ENCODE measurements around the gene ALCAM. TPM values are rescaled to one million over a fixed set of nuclear protein-coding genes. Genes with fewer than 3 reads are reported as not detected.

ALCAM gene
- total and polyA plus RNA-seq, 2 donors (not counting 1 experiment from before 2014, with no cell fraction given) = 6.2 to 23.8 TPM

- Mint-ChIP-seq H3K4me3 (no peak overlapping the region), H3K4me1 (peaks cover 16% of the 10 kb centered on the region), H3K27me3 (peaks cover 31% of the 10 kb centered on the region), H3K27ac (no peak overlapping the region), H3K9me3 (ENCODE audit: insufficient read depth) (no peaks in the 10 kb centered on the region)
- H4K20me1 ChIP-seq (ENCODE audit: control insufficient read depth, insufficient read depth, low read length, poor library complexity, severe bottlenecking) = no peaks in the 10 kb centered on the region
- peaks cover 10 to 12% of the 10 kb centered on the region in 2 donors for H3K4me1 ChIP-seq (ENCODE audit: control insufficient read depth in 2 of 2, insufficient read depth in 2 of 2, low read length in 2 of 2)
- no peaks in the 10 kb centered on the region for H3K36me3 ChIP-seq (replicated peaks in 1 of 2; ENCODE audit: control extremely low read depth in 1 of 2, control insufficient read depth in 1 of 2, extremely low read depth in 1 of 2, insufficient read depth in 2 of 2, low read length in 1 of 2)
- H3K27ac ChIP-seq (ENCODE audit: low read length in 2 of 2) = no peak overlapping the region
- ATAC-seq (ENCODE audit: low read depth) = no peak
- TF ChIP-seq CTCF (IDR thresholded peaks at IDR 0.05) (no peak), EZH2 (IDR thresholded peaks at IDR 0.05; ENCODE audit: borderline replicate concordance, insufficient read depth, low read depth, low read length, poor library complexity, severe bottlenecking) (no peak)
- no peak overlapping the region for H3K4me2 ChIP-seq (replicated peaks; ENCODE audit: low read depth, low read length, poor library complexity, severe bottlenecking)
- POLR2A ChIA-PET = no interaction called here
- CTCF ChIA-PET = no interaction called here
- H3K79me2 ChIP-seq (ENCODE audit: control insufficient read depth, insufficient read depth, low read length) = no peaks in the 10 kb centered on the region
- H2AFZ ChIP-seq (ENCODE audit: insufficient read depth, low read depth, low read length, poor library complexity, severe bottlenecking) = no peak overlapping the region
- H3K27me3 ChIP-seq (replicated peaks in 1 of 4; ENCODE audit: control extremely low read depth in 1 of 4, control insufficient read depth in 3 of 4, insufficient read depth in 4 of 4, low read length in 3 of 4) = peaks cover 0 to 19% (median 16%) of the 10 kb centered on the region in 4 experiments
- no peak for DNase-seq
- no peak overlapping the region for H3K9ac ChIP-seq (ENCODE audit: low read length)
- no CpG with 5 or more reads among the region's 2 CpGs for WGBS (ENCODE audit: insufficient coverage)
- H3K4me3 ChIP-seq (ENCODE audit: control extremely low read depth in 1 of 5, extremely low read depth in 1 of 5, insufficient read depth in 1 of 5, low read depth in 2 of 5, low read length in 4 of 5) = no peak overlapping the region
- intact Hi-C loops (cut with micrococcal nuclease) = no loop called here
- H3K9me3 ChIP-seq (ENCODE audit: control extremely low read depth in 1 of 3, control insufficient read depth in 2 of 3, insufficient read depth in 1 of 3, low read length in 2 of 3) = no peaks in the 10 kb centered on the region
Measured at GRCh38 chr3:105356396-105356795, 10.3 kb upstream of the ALCAM start.

DNA sequence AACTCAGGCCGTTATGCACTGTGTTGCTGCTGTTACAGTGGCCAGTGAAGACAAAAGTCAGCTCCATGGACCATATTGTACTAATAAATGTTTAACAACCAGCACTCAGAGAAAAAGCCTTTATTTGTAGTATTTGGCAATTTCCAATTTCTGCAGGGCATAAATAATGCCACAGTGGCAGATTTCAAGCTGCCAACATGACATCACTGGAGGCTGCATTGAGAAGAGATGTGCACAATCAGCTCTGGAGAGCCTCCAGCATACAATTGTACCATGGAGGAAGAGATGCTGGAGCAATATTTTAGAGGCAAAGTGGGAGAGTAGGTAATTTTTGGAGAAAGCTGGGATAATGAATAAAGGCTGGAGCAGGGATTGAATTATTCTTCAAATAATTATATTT is 9.7 kb upstream of the ALCAM start:
- intact Hi-C loops (cut with micrococcal nuclease) = no loop called here
- H3K27me3 ChIP-seq (replicated peaks in 1 of 4; ENCODE audit: control extremely low read depth in 1 of 4, control insufficient read depth in 3 of 4, insufficient read depth in 4 of 4, low read length in 3 of 4) = peaks cover 0 to 19% (median 16%) of the 10 kb centered on the region in 4 experiments
- POLR2A ChIA-PET = interaction anchor here (0.6 kb wide), 1 partner anchor 72 kb away, joined by 3 read pairs; no protein-coding TSS in a partner anchor

More for the DNA sequence above, 9.7 kb upstream of the ALCAM start:
- Histone ChIP-seq H3K4me3 (ENCODE audit: control extremely low read depth in 1 of 5, extremely low read depth in 1 of 5, insufficient read depth in 1 of 5, low read depth in 2 of 5, low read length in 4 of 5) (no peak overlapping the region), H3K27ac (ENCODE audit: low read length in 2 of 2) (no peak overlapping the region), H4K20me1 (ENCODE audit: control insufficient read depth, insufficient read depth, low read length, poor library complexity, severe bottlenecking) (no peaks in the 10 kb centered on the region), H3K36me3 (replicated peaks in 1 of 2; ENCODE audit: control extremely low read depth in 1 of 2, control insufficient read depth in 1 of 2, extremely low read depth in 1 of 2, insufficient read depth in 2 of 2, low read length in 1 of 2) (no peaks in the 10 kb centered on the region), H2AFZ (ENCODE audit: insufficient read depth, low read depth, low read length, poor library complexity, severe bottlenecking) (no peak overlapping the region), H3K9me3 (ENCODE audit: control extremely low read depth in 1 of 3, control insufficient read depth in 2 of 3, insufficient read depth in 1 of 3, low read length in 2 of 3) (no peaks in the 10 kb centered on the region), H3K79me2 (ENCODE audit: control insufficient read depth, insufficient read depth, low read length) (no peaks in the 10 kb centered on the region), H3K4me1 (ENCODE audit: control insufficient read depth in 2 of 2, insufficient read depth in 2 of 2, low read length in 2 of 2) (peaks cover 10 to 12% of the 10 kb centered on the region in 2 donors), H3K9ac (ENCODE audit: low read length) (no peak overlapping the region), H3K4me2 (replicated peaks; ENCODE audit: low read depth, low read length, poor library complexity, severe bottlenecking) (no peak overlapping the region)
- Mint-ChIP-seq H3K4me3 (no peak overlapping the region), H3K4me1 (peaks cover 16% of the 10 kb centered on the region), H3K9me3 (ENCODE audit: insufficient read depth) (no peaks in the 10 kb centered on the region), H3K27ac (no peak overlapping the region), H3K27me3 (peaks cover 31% of the 10 kb centered on the region)
- no peak for ATAC-seq (ENCODE audit: low read depth)
- CTCF ChIA-PET = no interaction called here
- no CpG with 5 or more reads among the region's 1 CpG for WGBS (ENCODE audit: insufficient coverage)
- TF ChIP-seq CTCF (IDR thresholded peaks at IDR 0.05) (no peak), EZH2 (IDR thresholded peaks at IDR 0.05; ENCODE audit: borderline replicate concordance, insufficient read depth, low read depth, low read length, poor library complexity, severe bottlenecking) (no peak)
- no peak for DNase-seq

All from B cell (primary cell).